HepG2 (cell line): ENCODE measurements around the gene AGT. TPM values are rescaled to one million over a fixed set of nuclear protein-coding genes. Genes with fewer than 3 reads are reported as not detected.

Experiments used
- ARNT ChIP-seq: fragments of 450-650 bp; IDR thresholded peaks from 2 replicates; pipeline ENCODE4 v1.6.1; 2017
- ARNT2 ChIP-seq: sonication (generic); formaldehyde crosslinking; IDR thresholded peaks from 2 replicates; pipeline ENCODE4 v1.8.0; 2022; ENCODE audit warnings: mild to moderate bottlenecking, low read depth, missing genetic modification reagents, moderate library complexity
- BCL6 ChIP-seq: IDR thresholded peaks from 2 replicates; pipeline ENCODE4 v1.6.1; 2016; ENCODE audit warnings: missing genetic modification reagents, missing compliant biosample characterization
- DRAP1 ChIP-seq: IDR thresholded peaks from 2 replicates; pipeline ENCODE4 v1.6.1; 2016; ENCODE audit warnings: missing genetic modification reagents, missing compliant biosample characterization
- GABPA ChIP-seq, 2 experiments: IDR thresholded peaks; 2 replicates each; pipeline ENCODE4 v1.6.1; 2011 to 2016; ENCODE audit warnings: low read depth in 2 of 2, low read length in 1 of 2, missing biosample characterization in 1 of 2, missing genetic modification characterization in 1 of 2
- GTF2F1 ChIP-seq: fragments of 150-350 bp; IDR thresholded peaks from 2 replicates; pipeline ENCODE4 v1.6.1; 2014; ENCODE audit warnings: low read length
- HIVEP1 ChIP-seq: sonication (generic); formaldehyde crosslinking; IDR thresholded peaks from 2 replicates; pipeline ENCODE4 v1.4.0; 2020; ENCODE audit warnings: mild to moderate bottlenecking, missing genetic modification reagents
- HMGXB4 ChIP-seq, 2 experiments: sonication (generic) in 1 of 2; formaldehyde crosslinking in 1 of 2; IDR thresholded peaks; 2 replicates each; pipeline versions ENCODE4 v1.4.0 to v1.6.1; 2018 to 2020; ENCODE audit warnings: missing genetic modification reagents in 2 of 2, borderline replicate concordance in 1 of 2, low read depth in 1 of 2, mild to moderate bottlenecking in 1 of 2, missing biosample characterization in 1 of 2
- HOXD1 ChIP-seq: sonication (generic); formaldehyde crosslinking; IDR thresholded peaks from 2 replicates; pipeline ENCODE4 v1.5.0; 2020; ENCODE audit warnings: missing genetic modification reagents
- IRF9 ChIP-seq: sonication (generic); formaldehyde crosslinking; IDR thresholded peaks from 2 replicates; pipeline ENCODE4 v1.8.0; 2022; ENCODE audit warnings: missing genetic modification reagents, mild to moderate bottlenecking, borderline replicate concordance
- PRDM15 ChIP-seq: sonication (generic); formaldehyde crosslinking; IDR thresholded peaks from 2 replicates; pipeline ENCODE4 v1.4.0; 2020; ENCODE audit warnings: missing genetic modification reagents
- SALL1 ChIP-seq: sonication (generic); formaldehyde crosslinking; IDR thresholded peaks from 2 replicates; pipeline ENCODE4 v1.8.0; 2022; ENCODE audit warnings: mild to moderate bottlenecking, missing genetic modification reagents
- SNAPC5 ChIP-seq: sonication (generic); formaldehyde crosslinking; IDR thresholded peaks from 2 replicates; pipeline ENCODE4 v1.8.1; 2023; ENCODE audit warnings: mild to moderate bottlenecking, missing genetic modification reagents, borderline replicate concordance
- THRA ChIP-seq: sonication (generic); formaldehyde crosslinking; IDR thresholded peaks from 2 replicates; pipeline ENCODE4 v1.4.0; 2020; ENCODE audit warnings: missing genetic modification reagents, borderline replicate concordance
- ZFAT ChIP-seq: sonication (generic); formaldehyde crosslinking; conservative IDR thresholded peaks from 2 replicates; pipeline ENCODE4 v1.8.1; 2023; ENCODE audit warnings: missing genetic modification reagents, inconsistent platforms
- ZNF20 ChIP-seq: sonication (generic); formaldehyde crosslinking; IDR thresholded peaks from 2 replicates; pipeline ENCODE4 v1.4.0; 2020; ENCODE audit warnings: mild to moderate bottlenecking, moderate library complexity, missing genetic modification reagents
- ZNF251 ChIP-seq: sonication (generic); formaldehyde crosslinking; IDR thresholded peaks from 2 replicates; pipeline ENCODE4 v1.9.0; 2021; ENCODE audit warnings: mild to moderate bottlenecking, missing genetic modification reagents
- ZNF616 ChIP-seq: sonication (generic); formaldehyde crosslinking; IDR thresholded peaks from 2 replicates; pipeline ENCODE4 v1.5.0; 2020; ENCODE audit warnings: low read depth, mild to moderate bottlenecking, missing genetic modification reagents
- ZNF678 ChIP-seq: sonication (generic); formaldehyde crosslinking; IDR thresholded peaks from 2 replicates; pipeline ENCODE4 v1.4.0; 2020; ENCODE audit warnings: mild to moderate bottlenecking, missing genetic modification reagents
- ZNF883 ChIP-seq: sonication (generic); formaldehyde crosslinking; IDR thresholded peaks from 2 replicates; pipeline ENCODE4 v1.5.1; 2020; ENCODE audit warnings: mild to moderate bottlenecking, missing genetic modification reagents; ENCODE audit errors: not compliant biosample characterization
- ZSCAN12 ChIP-seq: sonication (generic); formaldehyde crosslinking; IDR thresholded peaks from 2 replicates; pipeline ENCODE4 v1.9.0; 2021; ENCODE audit warnings: mild to moderate bottlenecking, missing genetic modification reagents
- ZZZ3 ChIP-seq: sonication (generic); formaldehyde crosslinking; IDR thresholded peaks from 2 replicates; pipeline ENCODE4 v1.4.0; 2020; ENCODE audit warnings: missing genetic modification reagents, mild to moderate bottlenecking, borderline replicate concordance
- polyA plus RNA-seq, 8 experiments: library from polyadenylated mRNA; depleted of rRNA in 3 of 8; stranded (reverse) in 7 of 8; unstranded in 1 of 8; fragments of >200 nt; fragmentation: Illumina TruSeq in 4 of 8; extraction: Trizol in 4 of 8; gene quantifications; 2 replicates each; pipeline versions ENCODE4 v1.2.1 to v1.2.3, GENCODE V29; 2011 to 2016; ENCODE audit warnings: low read depth in 4 of 8, missing spikeins in 1 of 8, mixed read lengths in 1 of 8; ENCODE audit not compliant: insufficient read depth in 1 of 8
- total RNA-seq, 5 experiments: library from RNA; depleted of rRNA; stranded (reverse); fragments of >200 nt; fragmentation: Illumina TruSeq; extraction: Trizol; gene quantifications; 2 replicates each; pipeline ENCODE4 v1.2.3, GENCODE V29; 2016; ENCODE audit warnings: low read depth in 1 of 5

The AGT gene
- total and polyA plus RNA-seq, 2 of the 13 experiments (the other 11 are each of a cell fraction or from before 2014, with no cell fraction given), result 892 to 2,071 TPM

- TF ChIP-seq HMGXB4 (CRISPR knock-in tag; IDR thresholded peaks at IDR 0.05; ENCODE audit: borderline replicate concordance in 1 of 2, low read depth in 1 of 2) (peak in 1 of 2 experiments; percentile 40; a peak in 2 of 4 replicates), HOXD1 (CRISPR knock-in tag) (no peak), THRA (CRISPR knock-in tag) (no peak), ZNF20 (CRISPR knock-in tag) (no peak), ZZZ3 (CRISPR knock-in tag) (no peak), ZNF616 (CRISPR knock-in tag) (no peak), SNAPC5 (CRISPR knock-in tag) (no peak), ZNF883 (CRISPR knock-in tag) (no peak), BCL6 (CRISPR knock-in tag) (no peak), ZSCAN12 (CRISPR knock-in tag) (0 out of 2 replicates have a peak, but pooled peaks have one; percentile 67), GABPA (IDR thresholded peaks at IDR 0.05; ENCODE audit: low read depth, low read length) (no peak), GABPA (CRISPR knock-in tag; IDR thresholded peaks at IDR 0.05; ENCODE audit: low read depth) (no peak), ARNT (no peak), ZNF251 (CRISPR knock-in tag) (no peak), HIVEP1 (no peak), PRDM15 (no peak), GTF2F1 (no peak), ARNT2 (CRISPR knock-in tag) (no peak), DRAP1 (CRISPR knock-in tag) (no peak), IRF9 (no peak), ZFAT (no peak), SALL1 (CRISPR knock-in tag) (peak; percentile 59), ZNF678 (no peak)
These were observed 46.5 kb upstream of the AGT start (continued) for GRCh38 chr1:230760360-230760827.
